ENCODE measurements around the gene GOLGA6L7. TPM values are rescaled to one million over a fixed set of nuclear protein-coding genes. Genes with fewer than 3 reads are reported as not detected.

Gene GOLGA6L7
- total and polyA plus RNA-seq, 2 donors (not counting 3 experiments of a cell fraction or from before 2014, with no cell fraction given): not detected

GRCh38 chr15:28871168-28871567 lies 22.7 kb upstream of the GOLGA6L7 start:
- dilution Hi-C loops (cut with MboI; ENCODE audit: extremely low pct_ligation_motif_present, low sequenced_read_pairs): no loop called here
- no peaks in the 10 kb centered on the region for H3K4me1 ChIP-seq (ENCODE audit: control insufficient read depth, extremely low read depth, insufficient read depth, low read length)
- no peak for DNase-seq (ENCODE audit: low read depth, low spot score)

More at GRCh38 chr15:28871168-28871567, 22.7 kb upstream of the GOLGA6L7 start:
- H3K9me1 ChIP-seq (replicated peaks; ENCODE audit: control insufficient read depth, extremely low read depth, insufficient read depth, low read length): no peaks in the 10 kb centered on the region
- H3K9ac ChIP-seq (replicated peaks; ENCODE audit: extremely low read depth, insufficient read depth, low read length): no peak overlapping the region
- intact Hi-C loops (cut with micrococcal nuclease): no loop called here
- no peaks in the 10 kb centered on the region for H3K27me3 ChIP-seq (ENCODE audit: control insufficient read depth in 2 of 2, insufficient read depth in 2 of 2, low read length in 2 of 2)
- H3K79me2 ChIP-seq (ENCODE audit: control insufficient read depth, insufficient read depth, low read length): no peaks in the 10 kb centered on the region
- BruUV-seq (replicated peaks): no TSS peak
- no peak for FAIRE-seq
- H3K36me3 ChIP-seq (ENCODE audit: control insufficient read depth in 2 of 2, extremely low read depth in 1 of 2, insufficient read depth in 2 of 2, low read length in 2 of 2): no peaks in the 10 kb centered on the region
- CTCF ChIA-PET: interaction anchor here (1.2 kb wide), 1 partner anchor 231 kb away, joined by 3 read pairs; no protein-coding TSS in a partner anchor
- H4K20me1 ChIP-seq (replicated peaks; ENCODE audit: control insufficient read depth, extremely low read depth, insufficient read depth, low read length): no peaks in the 10 kb centered on the region
- no peak overlapping the region for H3K4me2 ChIP-seq (ENCODE audit: insufficient read depth, low read length)
- H3K4me3 ChIP-seq (replicated peaks in 1 of 3; ENCODE audit: insufficient read depth in 1 of 3, low read depth in 1 of 3, low read length in 3 of 3): no peak overlapping the region
- no peaks in the 10 kb centered on the region for H3K9me3 ChIP-seq (replicated peaks; ENCODE audit: control insufficient read depth, insufficient read depth, low read length)
- no peak overlapping the region for H3K27ac ChIP-seq (ENCODE audit: insufficient read depth, low read depth, low read length)
- no peak overlapping the region for H2AFZ ChIP-seq (ENCODE audit: low read depth, low read length)
- POLR2A ChIA-PET: no interaction called here
- TF ChIP-seq GATA2 (IDR thresholded peaks at IDR 0.05; ENCODE audit: insufficient read depth, insufficient read length, low read depth, low read length) (no peak), EZH2 (IDR thresholded peaks at IDR 0.05; ENCODE audit: borderline replicate concordance, low read depth, low read length, severe bottlenecking) (no peak), POLR2AphosphoS5 (IDR thresholded peaks at IDR 0.05; ENCODE audit: insufficient read depth, low read depth, low read length) (no peak), MAX (IDR thresholded peaks at IDR 0.05; ENCODE audit: insufficient read depth, insufficient read length) (no peak), FOS (IDR thresholded peaks at IDR 0.05; ENCODE audit: borderline replicate concordance, insufficient read depth, low read length) (no peak), MYC (IDR thresholded peaks at IDR 0.05; ENCODE audit: low read depth, low read length) (no peak), POLR2A (IDR thresholded peaks at IDR 0.05; ENCODE audit: low read depth, low read length) (no peak), JUN (IDR thresholded peaks at IDR 0.05; ENCODE audit: borderline replicate concordance, insufficient read depth, insufficient read length, low read depth) (no peak)
- TF ChIP-seq, protein P1, sequence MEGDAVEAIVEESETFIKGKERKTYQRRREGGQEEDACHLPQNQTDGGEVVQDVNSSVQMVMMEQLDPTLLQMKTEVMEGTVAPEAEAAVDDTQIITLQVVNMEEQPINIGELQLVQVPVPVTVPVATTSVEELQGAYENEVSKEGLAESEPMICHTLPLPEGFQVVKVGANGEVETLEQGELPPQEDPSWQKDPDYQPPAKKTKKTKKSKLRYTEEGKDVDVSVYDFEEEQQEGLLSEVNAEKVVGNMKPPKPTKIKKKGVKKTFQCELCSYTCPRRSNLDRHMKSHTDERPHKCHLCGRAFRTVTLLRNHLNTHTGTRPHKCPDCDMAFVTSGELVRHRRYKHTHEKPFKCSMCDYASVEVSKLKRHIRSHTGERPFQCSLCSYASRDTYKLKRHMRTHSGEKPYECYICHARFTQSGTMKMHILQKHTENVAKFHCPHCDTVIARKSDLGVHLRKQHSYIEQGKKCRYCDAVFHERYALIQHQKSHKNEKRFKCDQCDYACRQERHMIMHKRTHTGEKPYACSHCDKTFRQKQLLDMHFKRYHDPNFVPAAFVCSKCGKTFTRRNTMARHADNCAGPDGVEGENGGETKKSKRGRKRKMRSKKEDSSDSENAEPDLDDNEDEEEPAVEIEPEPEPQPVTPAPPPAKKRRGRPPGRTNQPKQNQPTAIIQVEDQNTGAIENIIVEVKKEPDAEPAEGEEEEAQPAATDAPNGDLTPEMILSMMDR (IDR thresholded peaks at IDR 0.05; ENCODE audit: extremely low read depth in 1 of 2, insufficient read depth in 1 of 2, low read depth in 1 of 2, low read length in 2 of 2): no peak
